MCF 10A (cell line): ENCODE data around the gene OSER1. TPM values are rescaled to one million over a fixed set of nuclear protein-coding genes. Genes with fewer than 3 reads are reported as not detected.

Source experiments
- BruUV-seq: library from RNA; stranded (reverse); fragments of 400-500 nt; replicated peaks from 2 replicates; lab custom pipeline; 2021; lab: Mats Ljungman, UMichigan
- CTCF ChIA-PET: fragments of 300-600 bp; sonication (Branson Sonifier 250); formaldehyde crosslinking; extraction: SDS; loops from one replicate; lab custom pipeline; 2021; ENCODE audit warnings: antibody characterized with exemption, inconsistent platforms; lab: Yijun Ruan, JAX
- POLR2A ChIA-PET: fragments of 300-600, 350-650 bp; sonication (Branson Sonifier 250); formaldehyde crosslinking; extraction: SDS; loops from one replicate; lab custom pipeline; 2020; ENCODE audit warnings: antibody characterized with exemption, inconsistent platforms; lab: Yijun Ruan, JAX
- DNase-seq: peaks from one replicate; pipeline ENCODE4 v3.0.0-alpha.2; 2018; ENCODE audit not compliant: unreplicated experiment
- H3K27ac Mint-ChIP-seq: one replicate; pipeline ENCODE4 v1.8.0; 2022; ENCODE audit warnings: mild to moderate bottlenecking, low read depth, mixed read lengths; ENCODE audit not compliant: unreplicated experiment
- H3K27me3 Mint-ChIP-seq: one replicate; pipeline ENCODE4 v1.8.0; 2022; ENCODE audit warnings: mixed read lengths; ENCODE audit not compliant: insufficient read depth, unreplicated experiment
- H3K36me3 Mint-ChIP-seq: one replicate; pipeline ENCODE4 v1.8.0; 2022; ENCODE audit warnings: mild to moderate bottlenecking, moderate library complexity, mixed read lengths; ENCODE audit not compliant: insufficient read depth, unreplicated experiment
- H3K4me1 Mint-ChIP-seq: one replicate; pipeline ENCODE4 v1.8.0; 2022; ENCODE audit warnings: mixed read lengths; ENCODE audit not compliant: insufficient read depth, unreplicated experiment
- H3K4me3 Mint-ChIP-seq: one replicate; pipeline ENCODE4 v1.8.0; 2022; ENCODE audit warnings: mild to moderate bottlenecking, moderate library complexity, mixed read lengths; ENCODE audit not compliant: unreplicated experiment
- H3K9me3 Mint-ChIP-seq: one replicate; pipeline ENCODE4 v1.8.0; 2022; ENCODE audit warnings: mixed read lengths; ENCODE audit not compliant: unreplicated experiment
- CTCF ChIP-seq: fragments of 200-600 bp; IDR thresholded peaks from one replicate; pipeline ENCODE4 v1.8.0; 2022; ENCODE audit warnings: antibody characterized with exemption, mild to moderate bottlenecking; ENCODE audit not compliant: unreplicated experiment
- intact Hi-C: fragments of 100-400 bp; cut with micrococcal nuclease; formaldehyde crosslinking; loops from 2 replicates; pipeline ENCODE4 v1.14.1; 2022
- total RNA-seq: library from RNA; stranded (reverse); gene quantifications from 2 replicates; pipeline ENCODE4 v1.2.3, GENCODE V29; 2022

The OSER1 gene
- total RNA-seq, 1 experiment from 2014 or later, result 50.8 TPM

DNA sequence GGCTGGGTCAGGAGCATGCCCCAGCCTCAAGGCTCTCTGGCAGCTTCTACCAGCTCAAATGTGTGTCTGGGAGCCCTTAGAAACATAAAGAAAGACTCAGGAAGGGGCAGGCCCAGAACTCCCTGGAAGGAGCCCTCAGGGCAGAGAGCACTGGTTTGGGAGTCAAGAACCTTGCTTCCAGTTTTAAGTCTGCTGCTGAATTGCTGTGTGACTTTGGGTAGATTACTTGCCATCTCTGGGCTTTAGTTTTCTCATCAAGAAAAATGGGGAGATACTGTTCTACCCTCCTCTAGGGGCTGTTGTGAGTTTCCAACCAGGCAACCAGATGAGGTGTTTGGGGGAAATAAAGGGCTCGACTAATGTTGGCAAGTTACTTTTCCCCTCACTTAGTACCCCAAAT lies 45.4 kb upstream of the OSER1 start:
- DNase-seq, result no peak
- Mint-ChIP-seq H3K27me3 (peaks cover 22% of the 10 kb centered on the region), H3K27ac (no peak overlapping the region), H3K36me3 (no peaks in the 10 kb centered on the region), H3K4me3 (no peak overlapping the region), H3K9me3 (no peaks in the 10 kb centered on the region), H3K4me1 (no peaks in the 10 kb centered on the region)
- ChIA-PET POLR2A (no interaction called here), CTCF (interaction anchor here (1.1 kb wide), 1 partner anchor 39 kb away, joined by 4 read pairs; no protein-coding TSS in a partner anchor)
- BruUV-seq, result no TSS peak
- intact Hi-C loops, result no loop called here
- TF ChIP-seq CTCF, result no peak

DNA sequence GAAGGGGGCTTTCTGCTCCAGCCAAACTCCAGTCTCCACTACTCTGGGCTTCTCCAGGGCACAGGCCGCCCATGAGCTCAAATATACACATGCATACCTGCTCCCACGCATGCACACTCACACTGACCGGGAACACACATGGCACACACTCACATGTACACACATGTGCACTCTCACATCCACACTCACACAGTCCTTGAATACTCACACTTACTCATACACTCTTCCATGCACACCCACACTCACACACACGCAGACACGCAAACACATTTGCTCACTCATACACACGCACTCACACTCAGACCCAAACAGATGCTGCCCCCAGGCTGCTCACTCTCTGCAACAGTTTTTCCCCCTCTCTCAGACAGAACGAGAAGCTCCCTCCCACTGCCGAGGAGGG lies 43.5 kb upstream of the OSER1 start:
- DNase-seq, result no peak
- no TSS peak for BruUV-seq
- intact Hi-C loops, result no loop called here
- H3K27ac Mint-ChIP-seq, result no peak overlapping the region
- peaks cover 11% of the 10 kb centered on the region for H3K27me3 Mint-ChIP-seq
- ChIA-PET POLR2A (no interaction called here), CTCF (interaction anchor here (0.8 to 1.3 kb wide), 6 partner anchors 15 to 202 kb away, joined by 3 to 7 read pairs (median 4); partner anchors contain the start of gene FITM2)
- TF ChIP-seq CTCF, result no peak
- H3K4me3 Mint-ChIP-seq, result no peak overlapping the region
- H3K36me3 Mint-ChIP-seq, result no peaks in the 10 kb centered on the region
- no peaks in the 10 kb centered on the region for H3K9me3 Mint-ChIP-seq
- H3K4me1 Mint-ChIP-seq, result no peaks in the 10 kb centered on the region

DNA sequence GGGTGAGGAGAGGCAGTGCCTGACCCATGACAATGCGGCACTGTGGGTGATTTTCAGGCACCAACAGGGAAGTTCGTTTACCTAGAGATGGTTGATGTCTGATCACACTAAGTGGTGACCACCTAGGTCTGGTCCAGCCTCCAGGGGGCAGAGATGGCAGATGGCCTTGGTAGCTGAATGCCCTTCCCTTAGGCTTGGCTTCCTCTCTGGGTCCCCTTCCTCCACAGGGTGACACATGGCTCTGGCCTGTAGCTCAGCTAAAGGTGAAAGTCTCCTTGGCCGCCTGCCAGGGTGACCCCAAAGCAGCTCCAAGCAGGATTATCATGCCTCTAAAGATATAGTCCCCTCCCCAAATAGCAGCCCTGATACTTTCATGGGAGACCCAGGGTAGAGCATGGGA lies 43.0 kb upstream of the OSER1 start:
- TF ChIP-seq CTCF, result no peak
- Mint-ChIP-seq H3K27me3 (peaks cover 5% of the 10 kb centered on the region), H3K4me3 (no peak overlapping the region)

GRCh38 chr20:44251284-44251683 lies 40.7 kb upstream of the OSER1 start:
- Mint-ChIP-seq H3K36me3 (no peaks in the 10 kb centered on the region), H3K27me3 (peaks cover 10% of the 10 kb centered on the region), H3K4me3 (no peak overlapping the region), H3K4me1 (no peaks in the 10 kb centered on the region), H3K9me3 (no peaks in the 10 kb centered on the region), H3K27ac (no peak overlapping the region)
- no peak for DNase-seq
- no TSS peak for BruUV-seq
- no peak for TF ChIP-seq CTCF
- ChIA-PET CTCF (interaction anchor here (0.9 kb wide), 1 partner anchor 169 kb away, joined by 3 read pairs; no protein-coding TSS in a partner anchor), POLR2A (interaction anchor here (0.7 kb wide), 1 partner anchor 573 kb away, joined by 3 read pairs; no protein-coding TSS in a partner anchor)
- intact Hi-C loops, result no loop called here

More for the DNA sequence above, 43.0 kb upstream of the OSER1 start:
- H3K4me1 Mint-ChIP-seq, result no peaks in the 10 kb centered on the region
- no TSS peak for BruUV-seq
- H3K36me3 Mint-ChIP-seq, result no peaks in the 10 kb centered on the region
- DNase-seq, result no peak
- intact Hi-C loops, result no loop called here
- ChIA-PET CTCF (interaction anchor here (0.8 to 1.2 kb wide), 5 partner anchors 14 to 58 kb away, joined by 3 to 5 read pairs (median 4); no protein-coding TSS in a partner anchor), POLR2A (no interaction called here)
- H3K27ac Mint-ChIP-seq, result no peak overlapping the region
- no peaks in the 10 kb centered on the region for H3K9me3 Mint-ChIP-seq
